HG02840 (cell line): ENCODE measurements around the gene ZBTB3.
"Not testable (repeated sequence)": the region's sequence is repeated elsewhere in the genome, so short reads cannot be mapped to it uniquely, and the experiment has no call there.

ENCODE experiments used
- ATAC-seq: cut with Tn5 transposase; IDR thresholded peaks from one replicate; pipeline ENCODE4 v1.9.1; 2021; ENCODE audit warnings: mild to moderate bottlenecking, moderate library complexity, moderate number of reproducible peaks; ENCODE audit not compliant: unreplicated experiment, low FRiP score

The ZBTB3 gene

DNA sequence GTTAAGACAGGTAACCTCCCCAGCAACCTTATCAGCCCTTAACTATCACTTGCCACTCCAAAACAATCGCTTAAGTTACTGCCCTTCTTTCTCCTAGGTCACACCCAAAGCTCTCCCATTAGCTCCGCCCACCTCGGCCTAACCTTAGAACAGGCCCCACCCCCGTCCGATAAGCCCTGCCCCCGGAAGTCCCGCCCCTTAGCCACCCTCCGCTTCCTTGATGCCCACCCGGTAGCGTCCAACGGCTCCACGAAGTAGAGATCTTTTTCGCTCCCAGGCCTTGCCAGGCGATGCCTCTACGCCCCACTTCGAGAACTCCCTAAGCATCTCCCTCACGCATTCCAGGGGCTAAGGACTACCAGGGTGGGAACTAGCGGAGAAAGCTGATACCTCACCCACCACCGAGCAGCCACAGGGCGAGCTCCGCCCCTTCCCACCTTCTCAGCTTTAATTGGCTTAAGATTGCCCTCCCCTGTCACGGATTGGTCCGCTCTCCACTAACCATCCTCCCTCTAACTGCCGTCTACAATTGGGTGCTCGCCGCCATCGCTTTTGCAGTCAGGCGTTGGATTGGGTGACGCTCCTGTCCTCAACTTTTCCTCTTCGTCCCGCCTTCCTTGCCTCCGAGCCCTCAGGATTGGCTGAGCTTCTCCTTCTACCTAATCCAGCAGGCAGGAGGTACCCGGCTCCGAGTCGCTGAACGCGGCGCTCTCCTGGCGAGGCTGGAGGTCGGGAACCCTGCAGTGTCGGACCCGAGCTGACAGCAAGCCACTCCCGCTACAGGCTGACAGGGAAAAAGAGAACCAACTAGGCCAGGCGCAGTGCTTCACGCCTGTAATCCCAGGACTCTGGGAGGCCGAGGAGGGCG is at the start of gene ZBTB3:
Gene ZBTB3, minus strand, starts transcription at position 425 of the 868 bp plus-strand sequence. CDS start 496 bp downstream, outside the sequence.
- peak; percentile 95 for ATAC-seq

DNA sequence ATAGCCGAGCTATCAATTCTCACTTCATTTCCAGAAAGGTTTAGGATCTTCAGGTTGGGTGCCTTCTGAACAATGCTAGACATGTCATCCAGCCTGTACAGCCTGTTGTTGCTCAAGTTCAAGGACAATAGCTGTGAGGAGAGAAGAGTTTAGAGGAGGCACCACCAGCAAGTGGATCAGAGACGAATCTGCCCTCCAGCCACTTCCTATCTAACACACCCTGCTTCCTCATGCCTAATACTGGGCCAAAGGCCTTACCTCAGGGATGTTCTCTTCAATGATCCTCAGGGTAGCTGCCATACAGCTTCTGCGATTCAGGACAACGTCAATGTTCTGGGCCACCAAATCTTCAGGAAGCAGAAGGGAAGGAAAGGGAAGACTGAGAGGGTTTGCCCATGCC is 47.1 kb upstream of the ZBTB3 start:
- no peak for ATAC-seq

DNA sequence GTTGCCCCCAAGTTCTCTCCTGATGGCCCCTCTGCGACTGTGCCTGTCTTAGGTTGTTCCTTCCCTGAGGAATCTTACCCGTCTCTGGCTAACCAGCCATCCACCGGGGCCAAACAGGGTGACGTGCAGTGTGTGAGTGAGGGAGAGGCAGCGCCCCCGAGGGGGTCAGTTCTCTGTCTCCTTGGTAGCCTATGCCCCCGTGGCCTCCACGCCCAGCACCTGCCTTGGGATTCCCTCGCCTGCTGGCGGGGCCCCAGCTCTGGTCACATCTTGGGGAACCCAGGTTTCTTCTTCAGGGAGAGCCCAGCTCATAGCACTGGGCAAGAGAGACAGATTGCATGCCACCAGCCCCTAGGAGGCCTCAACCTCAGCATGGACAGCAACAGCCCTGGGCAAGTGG is 45.5 kb upstream of the ZBTB3 start:
- ATAC-seq: no peak

DNA sequence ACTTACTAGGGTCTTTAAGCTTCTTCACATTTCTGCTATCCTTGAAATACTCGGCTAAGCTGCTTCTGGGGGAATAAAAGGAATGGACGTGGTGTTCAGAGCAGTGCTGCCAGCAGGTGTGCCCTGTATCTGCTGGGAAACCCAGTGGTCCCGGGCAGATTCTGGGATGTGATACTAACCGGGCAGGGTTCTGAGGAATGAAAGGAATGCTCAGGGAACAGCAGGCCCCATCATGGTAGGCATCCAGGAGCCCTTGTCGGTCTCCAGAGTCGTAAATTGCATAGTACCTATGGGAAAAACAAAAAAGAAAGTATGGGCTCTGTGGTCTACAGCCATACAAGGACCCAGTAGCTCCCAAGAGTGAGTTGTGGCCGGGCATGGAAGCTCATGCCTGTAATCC is 42.3 kb upstream of the ZBTB3 start:
- ATAC-seq: no peak

DNA sequence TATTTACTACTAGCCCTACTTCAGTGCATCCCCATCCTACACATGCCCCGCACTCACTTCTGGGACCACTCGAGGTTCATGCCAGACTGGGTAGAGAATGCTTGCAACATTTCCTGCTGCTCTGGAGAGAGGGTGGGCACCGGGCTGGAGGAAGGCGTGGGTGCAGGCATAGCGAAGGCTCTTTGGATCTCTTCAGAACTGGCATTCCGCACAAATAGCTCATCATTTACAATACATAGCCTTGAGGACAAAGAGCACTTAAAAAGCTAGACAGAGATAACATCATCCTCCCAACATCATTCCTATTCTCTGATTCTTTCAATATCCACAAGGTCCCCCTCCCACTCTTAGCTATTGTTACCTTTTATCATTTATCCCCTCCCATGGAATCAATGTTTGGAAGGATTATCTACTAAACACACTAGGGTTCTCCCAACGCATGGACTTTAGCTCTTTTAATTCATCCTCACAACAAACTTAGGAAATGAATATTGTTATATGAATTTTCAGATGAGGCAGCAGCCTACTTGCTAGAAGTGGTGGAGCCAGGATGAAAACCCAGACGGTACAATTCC is 40.3 kb upstream of the ZBTB3 start:
- no peak for ATAC-seq

DNA sequence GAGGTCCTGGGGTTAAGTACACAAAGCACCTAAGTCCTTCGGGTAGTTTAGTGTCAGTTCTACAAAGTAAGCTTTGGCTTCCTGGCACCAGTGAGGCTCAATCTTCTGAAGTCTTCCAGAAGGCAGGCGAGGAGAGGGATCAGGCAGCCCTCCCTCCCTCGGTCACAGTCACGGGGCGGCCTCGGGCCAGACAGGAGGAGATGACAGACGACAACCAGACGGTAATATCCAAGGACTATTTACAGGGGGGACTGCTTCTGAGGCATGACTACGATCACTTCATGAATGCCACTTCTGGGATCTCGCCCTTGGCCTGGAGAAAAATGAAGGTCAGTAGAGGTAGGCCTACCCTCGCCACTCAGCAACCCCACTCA is 38.2 kb upstream of the ZBTB3 start:
- no peak for ATAC-seq

DNA sequence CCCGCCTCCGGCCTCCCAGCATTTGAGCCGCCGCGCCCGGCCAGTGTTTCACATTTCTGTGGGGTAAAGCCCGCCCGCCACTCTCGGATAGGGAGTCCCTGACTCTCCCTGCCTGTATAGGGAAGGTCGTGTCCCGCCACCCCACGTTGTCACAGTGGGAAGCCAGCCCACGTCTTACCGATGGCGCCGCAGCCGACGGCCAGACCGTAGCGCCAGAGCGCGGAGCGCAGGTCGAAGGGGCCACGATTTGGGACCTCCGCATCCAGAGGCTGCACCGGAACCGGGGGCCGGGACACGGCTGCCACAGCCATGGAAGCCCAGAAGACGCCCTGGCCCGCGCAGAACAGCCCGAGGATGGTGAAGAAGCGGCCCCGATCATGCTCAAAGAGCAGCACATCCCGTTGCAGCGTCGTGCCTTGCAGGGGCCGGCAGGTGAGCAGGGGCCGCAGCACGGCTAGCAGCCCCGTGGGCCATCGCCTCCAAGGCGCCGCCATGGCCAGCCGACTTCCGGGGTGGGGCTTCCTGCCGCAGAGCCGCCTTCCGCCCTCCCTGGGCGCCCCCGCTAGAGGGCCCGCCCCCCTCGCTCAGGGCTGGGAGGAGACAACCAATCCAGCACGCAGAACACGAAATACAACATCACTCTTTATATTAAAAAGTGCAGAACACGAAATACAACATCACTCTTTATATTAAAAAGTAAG is 37.7 kb upstream of the ZBTB3 start, which contains the start of gene TMEM223:
Gene TMEM223, minus strand, starts transcription at position 506 of the 701 bp plus-strand sequence. Its CDS starts 12 bp downstream, at position 494.
- ATAC-seq: peak; percentile 46

DNA sequence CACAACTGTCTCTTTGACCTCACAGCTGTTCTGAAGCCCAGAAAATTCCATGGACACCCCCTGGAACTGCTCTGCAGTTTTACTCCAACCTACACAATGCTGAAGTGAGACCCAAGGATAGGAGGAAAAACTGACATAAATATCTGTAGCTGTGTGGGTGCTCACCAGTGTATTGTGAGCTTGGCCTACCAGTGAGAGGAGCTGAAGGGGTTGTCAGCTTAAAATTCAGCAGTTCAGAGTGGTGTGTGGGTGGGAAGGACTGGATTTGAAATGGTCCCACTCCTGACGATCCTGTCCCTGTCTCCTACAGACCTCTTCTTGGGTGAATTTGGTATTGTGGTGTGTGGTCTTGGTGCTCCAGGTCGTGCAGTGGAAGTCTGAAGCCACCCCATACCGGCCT is 35.6 kb upstream of the ZBTB3 start:
- ATAC-seq: no peak

DNA sequence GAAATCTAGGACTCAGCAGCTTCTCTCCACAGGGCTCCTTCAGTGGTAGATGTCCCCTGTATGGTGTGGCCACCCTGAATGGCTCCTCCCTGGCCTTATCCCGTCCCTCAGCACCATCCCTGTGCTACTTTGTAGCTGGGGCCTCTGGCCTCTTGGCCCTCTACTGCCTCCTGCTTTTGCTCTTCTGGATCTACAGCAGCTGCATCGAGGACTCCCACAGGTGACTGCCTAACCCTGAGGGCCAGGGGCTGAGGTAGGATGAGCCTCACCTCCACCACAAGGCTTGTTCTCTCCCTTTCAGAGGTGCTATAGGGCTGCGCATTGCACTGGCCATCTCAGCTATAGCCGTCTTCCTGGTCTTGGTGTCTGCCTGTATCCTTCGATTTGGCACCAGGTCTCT is 35.0 kb upstream of the ZBTB3 start:
- no peak for ATAC-seq

DNA sequence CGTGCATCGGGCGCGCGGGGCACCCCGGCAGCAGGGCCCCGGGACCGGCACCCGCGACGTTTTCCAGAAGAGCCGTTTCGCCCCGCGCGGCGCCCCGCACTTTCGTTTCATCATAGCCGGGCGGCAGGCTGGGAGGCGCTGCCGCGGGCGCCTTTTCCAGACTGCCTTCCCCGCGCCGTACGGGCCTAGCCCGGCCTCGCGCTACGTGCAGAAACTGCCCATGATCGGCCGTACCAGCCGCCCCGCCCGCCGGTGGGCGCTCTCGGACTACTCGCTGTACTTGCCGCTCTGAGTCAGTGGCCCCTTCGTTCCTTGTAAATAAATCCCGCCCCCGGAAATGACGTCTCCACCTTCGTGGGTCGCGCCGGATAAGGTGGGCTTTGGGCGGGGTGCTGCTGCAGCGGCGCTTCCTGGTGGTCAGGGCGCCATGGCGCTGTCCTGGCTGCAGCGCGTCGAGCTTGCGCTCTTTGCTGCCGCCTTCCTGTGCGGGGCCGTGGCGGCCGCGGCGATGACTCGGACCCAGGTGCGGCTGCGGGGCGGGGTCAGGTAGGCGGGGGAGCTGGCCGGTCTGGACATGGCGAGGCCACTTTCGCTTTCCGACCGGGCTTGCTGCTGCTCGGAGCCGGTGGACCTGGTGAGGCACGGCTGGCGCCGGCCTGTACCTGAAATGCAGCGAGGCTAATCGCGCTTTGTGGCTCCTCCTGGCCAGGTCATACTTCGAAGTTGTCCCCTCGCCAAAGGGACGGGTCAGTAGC is 33.2 kb upstream of the ZBTB3 start, which contains the start of gene TMEM179B:
Gene TMEM179B, plus strand, starts transcription at position 398 of the 755 bp plus-strand sequence. Its CDS starts 30 bp downstream, at position 428.
- peak; percentile 61 for ATAC-seq

DNA sequence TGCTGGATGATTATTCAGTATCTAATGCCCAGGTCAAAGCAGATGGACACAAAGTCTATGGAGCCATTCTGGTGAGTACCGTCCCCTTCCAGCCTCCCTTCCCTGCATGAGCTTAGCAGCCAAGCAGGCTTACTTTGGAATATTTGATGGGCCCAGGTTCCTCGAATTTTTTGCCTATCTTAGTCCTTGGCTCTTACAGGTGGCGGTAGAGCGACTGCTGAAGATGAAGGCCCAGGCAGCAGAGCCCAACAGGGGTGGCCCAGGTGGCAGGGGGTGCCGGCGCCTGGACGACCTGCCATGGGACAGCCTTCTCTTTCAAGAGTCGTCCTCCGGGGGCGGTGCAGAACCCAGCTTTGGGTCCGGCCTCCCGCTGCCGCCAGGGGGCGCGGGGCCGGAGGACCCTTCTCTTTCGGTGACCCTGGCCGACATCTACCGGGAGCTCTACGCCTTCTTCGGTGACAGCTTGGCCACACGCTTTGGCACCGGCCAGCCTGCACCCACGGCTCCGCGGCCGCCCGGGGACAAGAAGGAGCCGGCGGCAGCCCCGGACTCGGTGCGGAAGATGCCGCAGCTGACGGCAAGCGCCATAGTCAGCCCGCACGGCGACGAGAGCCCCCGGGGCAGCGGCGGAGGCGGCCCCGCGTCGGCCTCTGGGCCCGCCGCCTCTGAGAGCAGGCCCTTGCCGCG is 32.5 kb upstream of the ZBTB3 start:
- peak; percentile 63 for ATAC-seq

DNA sequence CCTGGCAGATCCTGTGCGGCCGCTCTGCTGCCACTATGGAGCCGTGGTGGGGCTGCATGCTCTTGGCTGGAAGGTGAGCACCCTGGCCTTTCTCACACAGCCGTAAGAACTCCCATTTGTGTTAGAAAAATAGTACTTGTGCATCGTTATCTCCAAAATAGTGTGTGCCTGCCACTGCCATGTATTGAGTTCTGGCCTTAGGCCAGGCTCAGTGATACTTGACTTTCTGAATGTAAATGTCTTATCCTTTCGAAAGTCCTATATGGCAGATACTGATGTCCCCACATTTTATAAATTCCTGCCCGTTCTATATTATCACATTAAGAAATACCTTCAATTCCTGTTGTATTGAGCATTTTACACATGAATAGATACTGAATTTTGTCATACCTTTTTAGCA is 28.8 kb upstream of the ZBTB3 start:
- ATAC-seq: no peak

DNA sequence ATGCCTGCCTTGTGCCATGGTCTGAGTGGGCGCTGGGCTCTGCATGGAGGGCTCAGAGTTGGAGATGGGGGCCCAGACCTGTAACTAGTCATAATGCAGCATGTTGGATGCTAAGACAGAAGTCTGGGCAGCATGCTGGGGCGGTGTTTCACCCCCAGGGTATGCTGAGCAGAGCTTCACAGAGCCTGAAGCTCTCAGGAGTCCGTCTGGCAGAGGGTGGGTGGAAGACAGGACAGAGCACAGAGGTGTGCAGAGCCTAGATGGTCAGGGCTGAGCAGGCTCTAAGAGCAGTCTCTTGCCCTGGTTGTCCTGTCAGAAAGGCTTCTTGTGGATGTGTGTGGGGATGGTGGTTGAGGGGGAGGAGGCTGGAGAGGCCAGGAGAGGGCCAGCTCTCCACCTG is 24.5 kb upstream of the ZBTB3 start:
- ATAC-seq: no peak

DNA sequence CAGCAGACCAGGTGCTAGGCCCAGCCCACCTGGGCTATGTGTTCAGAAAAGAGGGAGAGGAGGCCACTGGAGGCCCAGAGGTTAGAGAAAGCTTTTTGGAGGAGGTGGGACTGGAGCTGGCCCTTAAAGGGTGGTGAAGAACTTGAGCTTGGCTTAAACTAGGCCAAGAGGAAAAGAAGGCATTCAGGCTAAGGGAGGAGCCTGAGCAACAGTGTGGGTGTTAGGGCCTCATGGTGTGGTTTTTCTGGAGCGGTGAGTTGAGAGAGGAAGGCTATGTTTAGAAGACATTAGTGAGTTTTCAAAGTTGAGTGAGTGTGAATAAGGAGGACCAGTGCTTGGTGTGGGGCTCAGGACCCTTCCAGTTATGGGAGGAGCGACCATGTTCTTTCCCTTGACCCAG is 23.4 kb upstream of the ZBTB3 start:
- no peak for ATAC-seq

DNA sequence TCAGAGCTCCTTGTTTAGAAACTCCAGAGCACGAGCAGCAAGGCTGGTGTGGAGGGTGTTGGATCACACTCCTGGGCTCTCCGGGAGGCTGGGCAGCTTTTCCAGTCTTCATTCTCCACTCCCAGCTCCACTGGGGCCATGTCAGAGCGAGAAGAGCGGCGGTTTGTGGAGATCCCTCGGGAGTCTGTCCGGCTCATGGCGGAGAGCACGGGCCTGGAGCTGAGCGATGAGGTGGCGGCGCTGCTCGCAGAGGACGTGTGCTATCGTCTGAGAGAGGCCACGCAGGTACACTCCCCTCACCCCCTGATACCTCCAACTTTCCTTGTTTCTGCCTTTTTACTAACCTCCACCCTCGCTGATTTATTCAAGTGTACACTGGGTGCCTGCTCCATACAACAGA is 21.7 kb upstream of the ZBTB3 start:
- ATAC-seq: no peak

DNA sequence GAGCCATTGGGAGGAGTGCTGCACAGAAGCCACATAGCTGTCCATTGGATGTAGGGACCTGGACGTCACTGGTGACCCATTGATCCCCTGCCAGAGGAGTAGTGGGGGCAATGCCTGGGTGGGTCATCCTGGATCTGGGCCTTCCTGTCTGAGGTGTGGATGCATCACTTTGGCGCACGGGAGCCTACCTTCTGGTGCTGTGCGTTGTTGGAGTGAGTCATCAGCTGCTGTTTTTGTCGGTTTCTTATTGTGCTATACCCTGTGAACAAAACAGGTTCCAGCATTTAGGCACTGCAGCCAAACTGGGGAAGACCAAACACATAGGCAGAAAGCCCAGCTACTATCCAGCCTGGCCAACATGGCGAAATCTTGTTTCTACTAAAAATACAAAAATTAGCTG is 20.4 kb upstream of the ZBTB3 start:
- ATAC-seq: no peak

DNA sequence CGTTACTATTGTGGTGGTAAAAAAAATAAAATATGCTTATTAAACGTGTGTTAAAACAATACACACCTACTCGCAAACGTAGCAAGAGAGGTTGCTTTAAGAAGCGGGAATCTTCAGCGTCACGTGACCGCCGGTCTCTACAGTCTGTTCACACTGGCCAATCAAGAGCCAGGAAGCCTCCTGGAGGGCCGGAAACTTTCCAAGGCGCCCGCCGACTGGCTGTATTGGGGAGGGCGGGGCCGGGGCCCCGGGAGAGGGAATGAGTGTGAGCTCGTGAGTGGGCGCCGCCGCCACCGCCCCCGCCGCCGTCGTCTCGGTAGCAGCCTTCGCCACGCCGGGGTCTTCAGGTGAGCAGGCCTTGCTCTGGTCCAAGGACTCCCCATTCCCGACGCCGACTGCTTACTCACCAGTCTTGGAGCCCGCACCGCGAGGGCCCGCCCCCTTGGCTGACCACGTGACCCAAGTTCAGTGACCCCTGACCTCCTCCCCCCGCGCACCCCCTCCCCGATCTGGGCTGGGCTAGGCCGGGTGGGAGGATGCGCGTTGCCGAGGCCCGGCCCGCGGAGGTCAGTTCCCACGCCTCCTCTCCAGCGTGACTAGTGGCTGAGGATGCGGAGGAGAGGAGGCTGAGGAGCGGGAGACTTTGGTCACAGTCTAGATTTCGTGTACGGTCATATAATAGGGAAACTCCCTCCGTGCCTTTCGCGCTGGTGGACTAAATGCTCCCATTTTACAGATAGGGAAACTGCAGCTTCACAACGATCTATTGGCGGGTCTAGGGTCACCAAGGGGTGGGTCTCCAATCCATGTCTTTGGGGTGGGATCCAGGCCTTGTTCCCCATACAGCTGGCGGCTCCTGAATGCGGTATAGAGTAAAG is 17.4 kb upstream of the ZBTB3 start, which contains the start of gene TAF6L:
Gene TAF6L, plus strand, starts transcription at position 253 of the 878 bp plus-strand sequence. CDS start 4,388 bp downstream, outside the sequence.
- peak; percentile 84 for ATAC-seq

DNA sequence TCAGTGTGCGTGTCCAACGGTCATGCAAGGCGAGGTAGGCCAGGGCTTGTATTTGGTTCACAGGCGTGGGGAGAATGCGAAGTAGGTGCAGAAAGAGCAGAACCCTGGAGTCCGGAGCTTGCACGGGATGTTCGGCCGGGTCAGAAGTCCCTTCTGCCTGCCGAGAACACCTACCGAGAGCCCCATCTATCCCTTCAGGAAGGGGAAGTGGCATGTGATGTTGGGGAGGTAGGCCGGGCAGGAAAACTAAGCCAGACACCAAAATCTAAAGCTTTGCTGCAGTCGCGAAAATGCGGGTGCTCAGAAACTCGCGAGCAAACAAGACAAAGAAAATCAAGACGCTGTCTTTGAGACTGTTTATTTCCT is 16.8 kb upstream of the ZBTB3 start:
- peak; percentile 1 for ATAC-seq

DNA sequence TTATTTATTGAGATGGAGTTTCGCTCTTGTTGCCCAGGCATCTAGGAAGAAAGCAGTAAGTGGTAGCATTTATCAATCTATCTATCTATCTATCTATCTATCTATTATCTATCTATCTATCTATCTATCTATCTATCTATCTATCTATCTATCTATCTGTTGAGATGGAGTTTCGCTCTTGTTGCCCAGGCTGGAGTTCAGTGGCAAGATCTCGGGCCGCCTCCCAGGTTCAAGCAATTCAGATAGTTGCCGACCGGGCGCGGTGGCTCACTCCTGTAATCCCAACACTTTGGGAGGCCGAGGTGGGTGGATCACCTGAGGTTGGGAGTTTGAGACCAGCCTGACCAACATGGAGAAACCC is 6.9 kb upstream of the ZBTB3 start:
- ATAC-seq: not testable (repeated sequence)
